ENCODE results near the gene NPFF. TPM values are rescaled to one million over a fixed set of nuclear protein-coding genes. Genes with fewer than 3 reads are reported as not detected.
A peak's percentile ranks its signal among the peaks of the same experiment; 100 is the strongest.

Gene NPFF
- total and polyA plus RNA-seq, 4 donors = 0.45 TPM; not detected in 3

- H3K27me3 ChIP-seq (ENCODE audit: control insufficient read depth in 3 of 3, insufficient read depth in 3 of 3, low read length in 2 of 3) = no peaks in the 10 kb centered on the region
- H3K27ac ChIP-seq (ENCODE audit: low read depth in 1 of 2, low read length in 1 of 2) = no peak overlapping the region
- H3K36me3 ChIP-seq (ENCODE audit: control insufficient read depth in 4 of 4, insufficient read depth in 4 of 4, low read length in 4 of 4) = peaks cover 49 to 62% (median 54%) of the 10 kb centered on the region in 4 donors
- no peak for TF ChIP-seq CTCF (IDR thresholded peaks at IDR 0.05; ENCODE audit: control extremely low read depth, extremely low read depth)
- no peak overlapping the region for H3K4me3 ChIP-seq
- peaks cover 0 to 4% (median 2%) of the 10 kb centered on the region in 5 donors for H3K4me1 ChIP-seq (ENCODE audit: control insufficient read depth in 5 of 5, insufficient read depth in 5 of 5, low read length in 5 of 5)
- WGBS, 2 donors = 74 to 85% methylated on average over 5 of the region's 5 CpGs
- H3K9ac ChIP-seq (ENCODE audit: insufficient read depth in 1 of 2, low read length in 2 of 2) = no peak overlapping the region
- ATAC-seq (ENCODE audit: insufficient read depth, low FRiP score) (no peak), DNase-seq (no peak)
- no peaks in the 10 kb centered on the region for H3K9me3 ChIP-seq (ENCODE audit: control insufficient read depth in 4 of 4, insufficient read depth in 3 of 4, low read length in 3 of 4)
Observed at GRCh38 chr12:53518381-53518780, 11.1 kb upstream of the NPFF start.

- H3K36me3 ChIP-seq (ENCODE audit: control insufficient read depth in 4 of 4, insufficient read depth in 4 of 4, low read length in 4 of 4) = peaks cover 38 to 56% (median 50%) of the 10 kb centered on the region in 4 donors
- 83 to 88% methylated on average over 13 of the region's 13 CpGs for WGBS, 2 donors
Observed at GRCh38 chr12:53516758-53517455, 9.6 kb upstream of the NPFF start.

GRCh38 chr12:53515291-53515680, 8.0 kb upstream of the NPFF start:
- ATAC-seq (ENCODE audit: insufficient read depth, low FRiP score) (no peak), DNase-seq (no peak)
- no peaks in the 10 kb centered on the region for H3K9me3 ChIP-seq (ENCODE audit: control insufficient read depth in 4 of 4, insufficient read depth in 3 of 4, low read length in 3 of 4)
- no peaks in the 10 kb centered on the region for H3K27me3 ChIP-seq (ENCODE audit: control insufficient read depth in 3 of 3, insufficient read depth in 3 of 3, low read length in 2 of 3)
- H3K36me3 ChIP-seq (ENCODE audit: control insufficient read depth in 4 of 4, insufficient read depth in 4 of 4, low read length in 4 of 4) = peaks cover 40 to 55% (median 47%) of the 10 kb centered on the region in 4 donors
- H3K4me3 ChIP-seq = no peak overlapping the region
- peak overlapping the region in 1 of 2 donors; percentile 38 for H3K27ac ChIP-seq (ENCODE audit: low read depth in 1 of 2, low read length in 1 of 2)
- WGBS, 2 donors = 63 to 84% methylated on average over 2 of the region's 2 CpGs
- no peak for TF ChIP-seq CTCF (IDR thresholded peaks at IDR 0.05; ENCODE audit: control extremely low read depth, extremely low read depth)
- no peak overlapping the region for H3K9ac ChIP-seq (ENCODE audit: insufficient read depth in 1 of 2, low read length in 2 of 2)
- peaks cover 0 to 12% (median 6%) of the 10 kb centered on the region in 5 donors for H3K4me1 ChIP-seq (ENCODE audit: control insufficient read depth in 5 of 5, insufficient read depth in 5 of 5, low read length in 5 of 5)

More at GRCh38 chr12:53516758-53517455, 9.6 kb upstream of the NPFF start:
- Histone ChIP-seq H3K27me3 (ENCODE audit: control insufficient read depth in 3 of 3, insufficient read depth in 3 of 3, low read length in 2 of 3) (no peaks in the 10 kb centered on the region), H3K9me3 (ENCODE audit: control insufficient read depth in 4 of 4, insufficient read depth in 3 of 4, low read length in 3 of 4) (no peaks in the 10 kb centered on the region), H3K4me1 (ENCODE audit: control insufficient read depth in 5 of 5, insufficient read depth in 5 of 5, low read length in 5 of 5) (peaks cover 0 to 12% (median 6%) of the 10 kb centered on the region in 5 donors), H3K9ac (ENCODE audit: insufficient read depth in 1 of 2, low read length in 2 of 2) (no peak overlapping the region), H3K27ac (ENCODE audit: low read depth in 1 of 2, low read length in 1 of 2) (peak overlapping the region in 1 of 2 donors; percentile 56), H3K4me3 (no peak overlapping the region)
- TF ChIP-seq CTCF (IDR thresholded peaks at IDR 0.05; ENCODE audit: control extremely low read depth, extremely low read depth) = no peak
- ATAC-seq (ENCODE audit: insufficient read depth, low FRiP score) = no peak
- no peak for DNase-seq
